Stomach (tissue), 4 donors: ENCODE data around the gene NUP62CL.

Experiments
- CTCF ChIP-seq, 7 experiments: fragments of 450-650 bp in 4 of 7; fragments of 200-600 bp in 3 of 7; sonication (generic) in 3 of 7; IDR thresholded peaks; one replicate each; pipeline ENCODE4 v1.5.1; 2016 to 2019; ENCODE audit warnings: antibody characterized with exemption in 7 of 7, control low read depth in 2 of 7, mild to moderate bottlenecking in 1 of 7
- POLR2A ChIP-seq, 4 donors: fragments of 450-650 bp; IDR thresholded peaks; one replicate each; pipeline ENCODE4 v1.6.1; 2016; ENCODE audit warnings: antibody characterized with exemption in 4 of 4, control low read depth in 2 of 4, mild to moderate bottlenecking in 1 of 4, moderate library complexity in 1 of 4

GRCh38 chrX:107171369-107172102, 34.7 kb downstream of the NUP62CL start:
- TF ChIP-seq POLR2A (IDR thresholded peaks at IDR 0.05): no peak
- no peak for TF ChIP-seq CTCF (IDR thresholded peaks at IDR 0.05)
